Endodermal cell (in vitro differentiated cells): ENCODE measurements around the gene RNF212. TPM values are rescaled to one million over a fixed set of nuclear protein-coding genes. Genes with fewer than 3 reads are reported as not detected.

Source experiments
- DNase-seq: peaks from one replicate; pipeline ENCODE4 v3.0.0-alpha.2; 2017
- H3K27ac ChIP-seq: 2 replicates; pipeline ENCODE4 v1.5.1; 2013; ENCODE audit warnings: mild to moderate bottlenecking, low read depth, low read length, moderate library complexity
- H3K27me3 ChIP-seq: 2 replicates; pipeline ENCODE4 v1.6.1; 2013; ENCODE audit warnings: mild to moderate bottlenecking, low read length, moderate library complexity; ENCODE audit not compliant: insufficient read depth, control insufficient read depth, poor library complexity, severe bottlenecking
- H3K36me3 ChIP-seq: 2 replicates; pipeline ENCODE4 v1.7.0; 2013; ENCODE audit warnings: mild to moderate bottlenecking, low read length, moderate library complexity; ENCODE audit not compliant: control insufficient read depth, insufficient read depth
- H3K4me1 ChIP-seq: one replicate; pipeline ENCODE4 v1.7.0; 2013; ENCODE audit warnings: low read length; ENCODE audit not compliant: control insufficient read depth, insufficient read depth
- H3K4me3 ChIP-seq: 2 replicates; pipeline ENCODE4 v1.5.1; 2013; ENCODE audit warnings: mild to moderate bottlenecking, low read length, moderate library complexity
- H3K9ac ChIP-seq: 2 replicates; pipeline ENCODE4 v1.6.1; 2013; ENCODE audit warnings: mild to moderate bottlenecking, low read length, moderate library complexity; ENCODE audit not compliant: poor library complexity, severe bottlenecking; ENCODE audit errors: extremely low read depth
- H3K9me3 ChIP-seq: 2 replicates; pipeline ENCODE4 v1.6.1; 2013; ENCODE audit warnings: mild to moderate bottlenecking, low read length, moderate library complexity; ENCODE audit not compliant: control insufficient read depth
- H3K27ac Mint-ChIP-seq: 2 replicates; pipeline ENCODE4 v1.8.0; 2020; ENCODE audit warnings: mixed read lengths
- H3K27me3 Mint-ChIP-seq: 2 replicates; pipeline ENCODE4 v1.8.0; 2021; ENCODE audit warnings: mild to moderate bottlenecking, mixed read lengths; ENCODE audit not compliant: insufficient read depth
- H3K36me3 Mint-ChIP-seq: 2 replicates; pipeline ENCODE4 v1.8.0; 2020; ENCODE audit warnings: low read depth, mixed read lengths
- H3K4me1 Mint-ChIP-seq: 2 replicates; pipeline ENCODE4 v1.8.0; 2020; ENCODE audit warnings: mixed read lengths
- H3K4me3 Mint-ChIP-seq: 2 replicates; pipeline ENCODE4 v1.8.0; 2020; ENCODE audit warnings: mild to moderate bottlenecking, moderate library complexity, mixed read lengths
- H3K9me3 Mint-ChIP-seq: 2 replicates; pipeline ENCODE4 v1.8.0; 2020; ENCODE audit warnings: mild to moderate bottlenecking, mixed read lengths
- WGBS, 2 experiments: methylation state at CpG; one replicate each; pipeline versions ENCODE4 v1.1.5 to v1.1.7; 2013; ENCODE audit warnings: missing lambda C conversion rate in 2 of 2, mixed read lengths in 1 of 2; ENCODE audit not compliant: insufficient coverage in 1 of 2, insufficient read length in 1 of 2; 5-methylcytosine and 5-hydroxymethylcytosine counted together
- total RNA-seq, 2 donors: library from RNA; stranded (reverse); fragmentation: NEBNext Ultra II Directional in 1 of 2; extraction: Animal tissue kit (Norgen Biotek cat#: 25700) in 1 of 2; gene quantifications; 2 replicates in 1 of 2; 3 replicates in 1 of 2; pipeline ENCODE4 v1.2.1, GENCODE V29; 2021
- TF ChIP-seq, protein P1 (sequence below): fragments of 200-600 bp; sonication (generic); conservative IDR thresholded peaks from 2 replicates; pipeline ENCODE4 v1.5.0; 2021; ENCODE audit warnings: antibody characterized with exemption, mild to moderate bottlenecking

Gene RNF212
- total RNA-seq, 2 donors from 2014 or later: 3.4 to 5.6 TPM

DNA sequence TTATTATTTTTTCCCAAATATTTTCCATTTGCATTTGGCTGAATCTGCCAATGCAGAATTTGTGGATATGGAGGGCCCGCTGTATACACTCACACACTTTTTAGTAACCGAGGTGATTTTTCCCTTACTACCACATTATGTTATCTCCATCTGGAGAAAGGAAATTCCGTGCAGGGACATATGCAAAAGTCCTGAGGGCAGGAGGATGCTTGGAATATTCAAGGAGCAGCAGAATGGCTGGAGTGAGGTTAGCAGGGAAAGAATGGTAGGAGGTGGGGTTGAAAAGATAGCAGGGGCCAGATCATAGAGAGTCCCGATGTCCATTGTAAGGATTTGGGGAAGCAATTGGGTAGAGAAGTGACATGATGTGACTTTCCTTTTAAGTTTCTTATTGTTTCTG is 11.5 kb upstream of the RNF212 start:
- H3K4me3 ChIP-seq: no peak overlapping the region
- Mint-ChIP-seq H3K27me3 (peaks cover 23% of the 10 kb centered on the region), H3K9me3 (no peaks in the 10 kb centered on the region), H3K4me1 (no peaks in the 10 kb centered on the region), H3K4me3 (no peak overlapping the region), H3K36me3 (no peaks in the 10 kb centered on the region), H3K27ac (no peak overlapping the region)
- no peak for DNase-seq
- WGBS, 2 experiments: 57 to 73% methylated on average over 1 to 4 of the region's 4 CpGs
- H3K27me3 ChIP-seq: peaks cover 50% of the 10 kb centered on the region
- no peaks in the 10 kb centered on the region for H3K4me1 ChIP-seq
- H3K27ac ChIP-seq: no peak overlapping the region
- TF ChIP-seq, protein P1, sequence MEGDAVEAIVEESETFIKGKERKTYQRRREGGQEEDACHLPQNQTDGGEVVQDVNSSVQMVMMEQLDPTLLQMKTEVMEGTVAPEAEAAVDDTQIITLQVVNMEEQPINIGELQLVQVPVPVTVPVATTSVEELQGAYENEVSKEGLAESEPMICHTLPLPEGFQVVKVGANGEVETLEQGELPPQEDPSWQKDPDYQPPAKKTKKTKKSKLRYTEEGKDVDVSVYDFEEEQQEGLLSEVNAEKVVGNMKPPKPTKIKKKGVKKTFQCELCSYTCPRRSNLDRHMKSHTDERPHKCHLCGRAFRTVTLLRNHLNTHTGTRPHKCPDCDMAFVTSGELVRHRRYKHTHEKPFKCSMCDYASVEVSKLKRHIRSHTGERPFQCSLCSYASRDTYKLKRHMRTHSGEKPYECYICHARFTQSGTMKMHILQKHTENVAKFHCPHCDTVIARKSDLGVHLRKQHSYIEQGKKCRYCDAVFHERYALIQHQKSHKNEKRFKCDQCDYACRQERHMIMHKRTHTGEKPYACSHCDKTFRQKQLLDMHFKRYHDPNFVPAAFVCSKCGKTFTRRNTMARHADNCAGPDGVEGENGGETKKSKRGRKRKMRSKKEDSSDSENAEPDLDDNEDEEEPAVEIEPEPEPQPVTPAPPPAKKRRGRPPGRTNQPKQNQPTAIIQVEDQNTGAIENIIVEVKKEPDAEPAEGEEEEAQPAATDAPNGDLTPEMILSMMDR: no peak
- no peaks in the 10 kb centered on the region for H3K9me3 ChIP-seq
- H3K9ac ChIP-seq: no peak overlapping the region
- H3K36me3 ChIP-seq: no peaks in the 10 kb centered on the region

- H3K27me3 Mint-ChIP-seq: peaks cover 20% of the 10 kb centered on the region
- WGBS, 2 experiments: 83 to 89% methylated on average over 2 to 3 of the region's 3 CpGs
Observed at GRCh38 chr4:1122505-1122904, 9.1 kb upstream of the RNF212 start.

GRCh38 chr4:1116838-1117237 is 3.5 kb upstream of the RNF212 start:
- Histone ChIP-seq H3K9me3 (no peaks in the 10 kb centered on the region), H3K9ac (no peak overlapping the region), H3K27ac (no peak overlapping the region), H3K36me3 (no peaks in the 10 kb centered on the region), H3K27me3 (peaks cover 67% of the 10 kb centered on the region), H3K4me1 (no peaks in the 10 kb centered on the region), H3K4me3 (no peak overlapping the region)
- TF ChIP-seq, protein P1: peak; percentile 43
- Mint-ChIP-seq H3K27ac (no peak overlapping the region), H3K4me3 (no peak overlapping the region), H3K27me3 (peaks cover 43% of the 10 kb centered on the region), H3K36me3 (no peaks in the 10 kb centered on the region), H3K9me3 (no peaks in the 10 kb centered on the region), H3K4me1 (peaks cover 5% of the 10 kb centered on the region)
- no peak for DNase-seq
- WGBS, 2 experiments: 77% methylated on average over 1 of the region's 1 CpG; no CpG with 5 or more reads in 1 of the 2 experiments

More at GRCh38 chr4:1122505-1122904, 9.1 kb upstream of the RNF212 start:
- DNase-seq: no peak
- no peak overlapping the region for H3K27ac ChIP-seq
- Mint-ChIP-seq H3K4me1 (no peaks in the 10 kb centered on the region), H3K27ac (no peak overlapping the region), H3K4me3 (no peak overlapping the region), H3K9me3 (no peaks in the 10 kb centered on the region), H3K36me3 (no peaks in the 10 kb centered on the region)
- no peak overlapping the region for H3K4me3 ChIP-seq
- H3K36me3 ChIP-seq: no peaks in the 10 kb centered on the region
- H3K4me1 ChIP-seq: no peaks in the 10 kb centered on the region
- H3K9me3 ChIP-seq: no peaks in the 10 kb centered on the region
- H3K27me3 ChIP-seq: peaks cover 52% of the 10 kb centered on the region
- TF ChIP-seq, protein P1: no peak
- H3K9ac ChIP-seq: no peak overlapping the region
